Measurements from ENCODE around the gene TP53.

TP53 gene

GRCh38 chr17:7706631-7707354 lies 19.5 kb upstream of the TP53 start:
- no peak for DNase-seq

- DNase-seq = no peak
These were observed 18.3 kb upstream of the TP53 start for GRCh38 chr17:7705269-7706255.

- no peak for DNase-seq
These were observed 17.4 kb upstream of the TP53 start, which contains the start of gene EFNB3 for GRCh38 chr17:7704601-7705268. Gene EFNB3, plus strand, starts transcription at chr17:7705202. Its CDS starts 397 bp downstream, at chr17:7705599.

- DNase-seq = no peak
These were observed 16.5 kb upstream of the TP53 start for GRCh38 chr17:7703584-7704479.

- no peak for DNase-seq
These were observed 15.5 kb upstream of the TP53 start for GRCh38 chr17:7702776-7703175.

- DNase-seq = no peak
These were observed 14.4 kb upstream of the TP53 start for GRCh38 chr17:7701681-7702080.

- DNase-seq = no peak
These were observed 13.2 kb upstream of the TP53 start for GRCh38 chr17:7700510-7700909.

- DNase-seq = no peak
These were observed 10.7 kb upstream of the TP53 start for GRCh38 chr17:7697828-7698588.

GRCh38 chr17:7695586-7695985 lies 8.3 kb upstream of the TP53 start:
- no peak for DNase-seq

GRCh38 chr17:7688808-7689316 lies 1.6 kb upstream of the TP53 start:
- DNase-seq = no peak

- DNase-seq = peak; percentile 93
These were observed 868 bp upstream of the TP53 start, which contains the start of gene WRAP53 for GRCh38 chr17:7687908-7688807. Gene WRAP53, plus strand, starts transcription at chr17:7688477. Its CDS starts 172 bp downstream, at chr17:7688649.

- DNase-seq = peak; percentile 67
These were observed 843 bp downstream of the TP53 start for GRCh38 chr17:7686222-7687071.

GRCh38 chr17:7685533-7686221 lies 1.6 kb downstream of the TP53 start:
- DNase-seq = peak; percentile 84

GRCh38 chr17:7684851-7685532 lies 2.3 kb downstream of the TP53 start:
- DNase-seq = no peak

- DNase-seq = no peak
These were observed 9.8 kb downstream of the TP53 start for GRCh38 chr17:7677388-7678067.

- DNase-seq = no peak
These were observed 10.8 kb downstream of the TP53 start for GRCh38 chr17:7676533-7676932.

GRCh38 chr17:7674934-7675333 lies 12.4 kb downstream of the TP53 start:
- DNase-seq = no peak

Data from stimulated activated CD4-positive, alpha-beta T cell treated with anti-CD3 and anti-CD28 coated beads, Interleukin-12 subunit alpha, Interleukin-12 subunit beta, amount 100 ng/mL, for 4 hours (primary cell).